CD4-positive, alpha-beta T cell (primary cell): ENCODE measurements around the gene CEP250. TPM values are rescaled to one million over a fixed set of nuclear protein-coding genes. Genes with fewer than 3 reads are reported as not detected.

Experiments
- ATAC-seq: fragments of 200-7000 bp; cut with Tn5 transposase; one replicate; pipeline ENCODE4 v1.10.0; 2022; ENCODE audit warnings: mild to moderate bottlenecking; ENCODE audit not compliant: poor library complexity
- CTCF ChIA-PET: fragments of 350-600 bp; sonication (Branson Sonifier 250); formaldehyde crosslinking; loops from one replicate; lab custom pipeline; 2021; ENCODE audit warnings: antibody characterized with exemption, inconsistent platforms; lab: Charles Lee
- POLR2A ChIA-PET: fragments of 350-600 bp; sonication (Branson Sonifier 250); formaldehyde crosslinking; loops from one replicate; lab custom pipeline; 2021; ENCODE audit warnings: antibody characterized with exemption, inconsistent platforms; lab: Charles Lee
- DNase-seq, 14 experiments: peaks; one replicate each; pipeline ENCODE4 v3.0.0-alpha.2; 2013 to 2020; ENCODE audit warnings: mixed read lengths in 2 of 14
- H3K27ac ChIP-seq, 2 donors: one replicate each; pipeline versions ENCODE4 v1.5.1 to v1.7.0; 2013; ENCODE audit warnings: low read length in 2 of 2, low read depth in 1 of 2, mild to moderate bottlenecking in 1 of 2
- H3K27me3 ChIP-seq, 2 experiments: 1 replicate in 1 of 2; 2 replicates in 1 of 2; pipeline versions ENCODE4 v1.6.1 to v1.7.0; 2013; ENCODE audit warnings: low read length in 2 of 2, control low read depth in 1 of 2, mild to moderate bottlenecking in 1 of 2, moderate library complexity in 1 of 2; ENCODE audit not compliant: insufficient read depth in 2 of 2, control insufficient read depth in 1 of 2
- H3K36me3 ChIP-seq: one replicate; pipeline ENCODE4 v1.6.1; 2013; ENCODE audit warnings: low read length, control low read depth; ENCODE audit not compliant: insufficient read depth
- H3K4me1 ChIP-seq: one replicate; pipeline ENCODE4 v1.6.1; 2013; ENCODE audit warnings: low read length, control low read depth; ENCODE audit not compliant: insufficient read depth
- H3K4me3 ChIP-seq: one replicate; pipeline ENCODE4 v1.5.1; 2013; ENCODE audit warnings: mild to moderate bottlenecking, low read length, moderate library complexity
- H3K9me3 ChIP-seq, 2 experiments: 1 replicate in 1 of 2; 2 replicates in 1 of 2; pipeline versions ENCODE4 v1.6.1 to v1.7.0; 2013; ENCODE audit warnings: low read length in 2 of 2, mild to moderate bottlenecking in 2 of 2, control low read depth in 1 of 2, moderate library complexity in 1 of 2; ENCODE audit not compliant: control insufficient read depth in 1 of 2, insufficient read depth in 1 of 2
- H3K27ac Mint-ChIP-seq: one replicate; pipeline ENCODE4 v1.8.0; 2020; ENCODE audit warnings: mixed read lengths
- H3K27me3 Mint-ChIP-seq: one replicate; pipeline ENCODE4 v1.8.0; 2021; ENCODE audit warnings: mixed read lengths
- H3K36me3 Mint-ChIP-seq: one replicate; pipeline ENCODE4 v1.8.0; 2021; ENCODE audit warnings: low read depth, mixed read lengths
- H3K4me1 Mint-ChIP-seq: one replicate; pipeline ENCODE4 v1.8.0; 2021; ENCODE audit warnings: low read depth, mixed read lengths
- H3K4me3 Mint-ChIP-seq: one replicate; pipeline ENCODE4 v1.8.0; 2020; ENCODE audit warnings: mild to moderate bottlenecking, mixed read lengths
- H3K9me3 Mint-ChIP-seq: one replicate; pipeline ENCODE4 v1.8.0; 2020; ENCODE audit warnings: mixed read lengths
- CTCF ChIP-seq: fragments of 200-600 bp; IDR thresholded peaks from one replicate; pipeline ENCODE4 v1.8.0; 2022; ENCODE audit warnings: antibody characterized with exemption, mild to moderate bottlenecking
- intact Hi-C, 2 experiments: fragments of 100-400 bp; cut with DNase I in 1 of 2; cut with micrococcal nuclease in 1 of 2; formaldehyde crosslinking; loops; one replicate each; pipeline versions ENCODE4 v1.15.1 to v1.9.0; 2023 to 2025; cut with DNase I, micrococcal nuclease
- total RNA-seq, 174 experiments: library from RNA in 2 of 174; stranded (reverse) in 2 of 174; gene quantifications; one replicate each; pipeline ENCODE4 v1.2.3 and lab custom pipeline; 2021 to 2026

CEP250 gene
- total RNA-seq, 2 experiments from 2014 or later: 27.6 to 33.1 TPM

DNA sequence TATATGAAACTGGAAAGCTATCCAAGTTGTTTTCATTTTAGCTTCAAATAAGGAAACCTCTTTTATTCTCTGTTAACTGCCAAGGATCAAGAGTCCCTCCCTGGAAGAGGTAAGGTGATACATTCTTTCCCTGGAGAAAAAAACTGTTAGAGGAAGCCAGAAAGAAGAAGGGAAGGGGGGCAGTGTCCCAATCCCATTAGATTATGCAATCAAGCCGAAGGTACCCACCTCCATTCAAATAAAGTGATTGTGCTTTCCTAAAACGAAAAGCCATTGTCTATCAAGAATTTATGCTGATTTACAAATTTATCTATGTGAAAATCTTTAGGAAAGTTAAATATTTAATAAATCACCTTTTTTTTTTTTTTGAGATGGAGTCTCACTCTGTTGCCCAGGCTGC is 34.1 kb upstream of the CEP250 start:
- no peak for DNase-seq
- POLR2A ChIA-PET: no interaction called here
- no peaks in the 10 kb centered on the region for H3K36me3 Mint-ChIP-seq

DNA sequence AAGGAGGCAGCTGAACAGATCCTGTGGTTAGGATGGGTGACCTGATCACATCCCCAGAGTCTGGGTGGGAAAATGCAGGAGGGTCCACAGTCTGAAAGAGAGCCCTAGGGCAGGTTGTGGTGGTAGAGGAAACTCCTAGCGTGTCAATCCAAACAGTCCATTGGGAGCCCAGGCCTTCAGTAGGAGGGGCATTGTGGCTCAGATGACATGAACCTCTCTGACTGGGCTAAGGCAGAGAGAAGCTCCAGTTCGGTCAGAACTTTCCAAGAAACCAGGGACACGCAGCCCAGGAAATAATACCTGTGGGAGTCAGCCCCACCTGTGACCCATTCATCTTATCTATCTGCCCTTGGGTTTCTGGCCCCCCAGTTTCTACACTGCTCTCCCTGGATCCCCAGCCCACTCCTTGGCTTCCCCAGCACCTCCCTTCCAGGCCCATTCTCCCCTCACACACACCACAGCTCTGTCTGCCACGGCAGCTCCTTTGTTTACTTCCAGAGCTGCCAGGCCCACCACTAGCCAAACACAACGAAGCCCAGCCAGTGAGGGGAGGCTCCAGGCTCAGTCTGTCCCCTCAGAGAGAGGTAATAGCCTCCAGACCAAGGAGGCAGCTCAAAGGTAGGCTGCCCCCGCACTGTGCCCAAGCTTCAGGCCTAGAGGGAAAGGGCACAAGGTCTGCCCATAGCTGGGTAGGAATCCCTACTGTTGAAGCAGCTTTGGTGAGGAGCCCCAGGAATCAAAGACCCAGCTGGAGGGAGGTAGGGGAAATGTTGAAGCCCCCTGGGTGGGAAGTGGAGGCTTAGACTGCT is 23.6 kb upstream of the CEP250 start:
- POLR2A ChIA-PET: interaction anchor here (0.9 kb wide), 2 partner anchors 15 to 23 kb away, joined by 3 to 5 read pairs; partner anchors contain the start of gene CEP250
- no peaks in the 10 kb centered on the region for H3K36me3 ChIP-seq
- H3K4me3 Mint-ChIP-seq: no peak overlapping the region
- no peak overlapping the region for H3K4me3 ChIP-seq
- H3K27me3 Mint-ChIP-seq: no peaks in the 10 kb centered on the region
- H3K36me3 Mint-ChIP-seq: no peaks in the 10 kb centered on the region
- H3K9me3 ChIP-seq: no peaks in the 10 kb centered on the region
- ATAC-seq (no peak), DNase-seq (no peak)
- H3K27ac ChIP-seq: no peak overlapping the region
- H3K27ac Mint-ChIP-seq: no peak overlapping the region
- no peaks in the 10 kb centered on the region for H3K9me3 Mint-ChIP-seq
- no peak for TF ChIP-seq CTCF
- intact Hi-C loops: no loop called here
- no peaks in the 10 kb centered on the region for H3K4me1 ChIP-seq
- no peaks in the 10 kb centered on the region for H3K27me3 ChIP-seq
- CTCF ChIA-PET: interaction anchor here (1.0 kb wide), 1 partner anchor 16 kb away, joined by 5 read pairs; no protein-coding TSS in a partner anchor
- H3K4me1 Mint-ChIP-seq: peaks cover 13% of the 10 kb centered on the region

More for the DNA sequence above, 34.1 kb upstream of the CEP250 start:
- Histone ChIP-seq H3K9me3 (no peaks in the 10 kb centered on the region), H3K36me3 (no peaks in the 10 kb centered on the region), H3K27ac (no peak overlapping the region), H3K4me1 (no peaks in the 10 kb centered on the region), H3K27me3 (peaks cover 0 to 4% of the 10 kb centered on the region in 2 experiments), H3K4me3 (no peak overlapping the region)
- Mint-ChIP-seq H3K4me1 (no peaks in the 10 kb centered on the region), H3K9me3 (no peaks in the 10 kb centered on the region), H3K4me3 (no peak overlapping the region), H3K27me3 (peaks cover 18% of the 10 kb centered on the region), H3K27ac (no peak overlapping the region)
- no peak for ATAC-seq
- intact Hi-C loops: no loop called here
- CTCF ChIA-PET: no interaction called here
- no peak for TF ChIP-seq CTCF

- intact Hi-C loops: no loop called here
- ATAC-seq: peak; percentile 63
- H3K4me1 ChIP-seq: no peaks in the 10 kb centered on the region
- Mint-ChIP-seq H3K27ac (peak overlapping the region; percentile 24), H3K9me3 (no peaks in the 10 kb centered on the region), H3K36me3 (no peaks in the 10 kb centered on the region), H3K27me3 (no peaks in the 10 kb centered on the region), H3K4me1 (peaks cover 13% of the 10 kb centered on the region), H3K4me3 (no peak overlapping the region)
- no peak overlapping the region for H3K4me3 ChIP-seq
- no peaks in the 10 kb centered on the region for H3K9me3 ChIP-seq
- DNase-seq: no peak
- TF ChIP-seq CTCF: no peak
- CTCF ChIA-PET: interaction anchor here (1.0 kb wide), 1 partner anchor 15 kb away, joined by 5 read pairs; no protein-coding TSS in a partner anchor
- no peak overlapping the region for H3K27ac ChIP-seq
- H3K36me3 ChIP-seq: no peaks in the 10 kb centered on the region
- POLR2A ChIA-PET: interaction anchor here (0.9 kb wide), 2 partner anchors 15 to 23 kb away, joined by 3 to 5 read pairs; partner anchors contain the start of gene CEP250
- H3K27me3 ChIP-seq: no peaks in the 10 kb centered on the region
These were observed 23.0 kb upstream of the CEP250 start for GRCh38 chr20:35432430-35432735.
